Natural killer cell treated with Interleukin-12 subunit alpha and Interleukin-12 subunit beta and Interleukin-15 and Interleukin-18, amount 100 ng/mL, for 72 hours (primary cell): Measurements from ENCODE around the gene PARL. TPM values are rescaled to one million over a fixed set of nuclear protein-coding genes. Genes with fewer than 3 reads are reported as not detected.

Experiments used
- ATAC-seq, 2 donors: fragments of 150-1000 bp; cut with Tn5 transposase in 1 of 2; sonication (Bioruptor Pico), chemical (Tn5 transposase) in 1 of 2; 2 replicates each; pipeline ENCODE4 v1.10.0; 2021
- DNase-seq: peaks from one replicate; pipeline ENCODE4 v3.0.0; 2022; ENCODE audit warnings: low spot score
- H3K27ac Mint-ChIP-seq, 2 donors: 1 replicate in 1 of 2; 2 replicates in 1 of 2; pipeline ENCODE4 v1.8.0; 2022; ENCODE audit warnings: mixed read lengths in 2 of 2, mild to moderate bottlenecking in 1 of 2, moderate library complexity in 1 of 2
- H3K27me3 Mint-ChIP-seq, 2 donors: 1 replicate in 1 of 2; 2 replicates in 1 of 2; pipeline ENCODE4 v1.8.0; 2022; ENCODE audit warnings: mixed read lengths in 2 of 2
- H3K36me3 Mint-ChIP-seq: one replicate; pipeline ENCODE4 v1.8.0; 2022; ENCODE audit warnings: mixed read lengths
- H3K4me1 Mint-ChIP-seq, 2 donors: 1 replicate in 1 of 2; 2 replicates in 1 of 2; pipeline ENCODE4 v1.8.0; 2022; ENCODE audit warnings: low read depth in 2 of 2, mixed read lengths in 2 of 2, mild to moderate bottlenecking in 1 of 2
- H3K4me3 Mint-ChIP-seq: one replicate; pipeline ENCODE4 v1.8.0; 2022; ENCODE audit warnings: mixed read lengths
- H3K9me3 Mint-ChIP-seq: 2 replicates; pipeline ENCODE4 v1.8.0; 2022; ENCODE audit warnings: mixed read lengths
- total RNA-seq, 2 donors: library from RNA; stranded (reverse); gene quantifications; one replicate each; pipeline ENCODE4 v1.2.3, GENCODE V29; 2022

PARL gene
- total RNA-seq, 2 donors from 2014 or later, result 79.3 to 98.7 TPM

DNA sequence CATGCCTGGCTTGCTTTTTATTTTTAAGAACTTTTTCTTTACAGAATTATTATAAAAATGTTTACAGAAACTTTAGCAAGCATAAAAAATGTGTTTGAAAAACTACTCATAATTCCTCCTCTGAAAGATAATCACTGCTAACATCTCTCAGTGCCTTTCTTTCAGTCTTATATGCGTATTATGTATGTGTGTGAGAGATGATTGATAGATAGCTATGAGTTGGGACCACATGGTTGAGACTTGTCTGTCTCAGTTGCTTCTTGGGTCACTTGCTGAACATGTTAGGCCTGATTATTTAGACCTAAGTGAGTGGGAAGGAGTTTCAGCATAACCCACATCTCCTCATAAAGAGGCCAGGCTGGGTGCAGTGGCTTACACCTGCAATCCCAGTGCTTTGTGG is 70.4 kb downstream of the PARL start:
- H3K27me3 Mint-ChIP-seq, result no peaks in the 10 kb centered on the region
- DNase-seq, result no peak
- H3K9me3 Mint-ChIP-seq, result no peaks in the 10 kb centered on the region
- no peak for ATAC-seq
- H3K27ac Mint-ChIP-seq, result no peak overlapping the region
- peaks cover 0 to 7% of the 10 kb centered on the region in 2 donors for H3K4me1 Mint-ChIP-seq
- no peak overlapping the region for H3K4me3 Mint-ChIP-seq
- peaks cover 11% of the 10 kb centered on the region for H3K36me3 Mint-ChIP-seq

GRCh38 chr3:183812761-183813445 is 71.8 kb downstream of the PARL start:
- Mint-ChIP-seq H3K9me3 (no peaks in the 10 kb centered on the region), H3K27ac (no peak overlapping the region), H3K4me1 (peaks cover 0 to 7% of the 10 kb centered on the region in 2 donors), H3K36me3 (peaks cover 16% of the 10 kb centered on the region), H3K4me3 (no peak overlapping the region), H3K27me3 (no peaks in the 10 kb centered on the region)
- no peak for ATAC-seq
- no peak for DNase-seq

- peaks cover 25% of the 10 kb centered on the region for H3K36me3 Mint-ChIP-seq
These were observed 73.0 kb downstream of the PARL start for GRCh38 chr3:183811638-183812037.

GRCh38 chr3:183810643-183811594 is 73.8 kb downstream of the PARL start:
- Mint-ChIP-seq H3K27ac (peak overlapping the region in 1 of 2 donors; percentile 21), H3K27me3 (no peaks in the 10 kb centered on the region), H3K36me3 (peaks cover 27% of the 10 kb centered on the region), H3K4me3 (no peak overlapping the region), H3K9me3 (no peaks in the 10 kb centered on the region), H3K4me1 (peaks cover 0 to 3% of the 10 kb centered on the region in 2 donors)
- ATAC-seq, result no peak
- no peak for DNase-seq

More at GRCh38 chr3:183811638-183812037, 73.0 kb downstream of the PARL start:
- ATAC-seq, result no peak
- Mint-ChIP-seq H3K27me3 (no peaks in the 10 kb centered on the region), H3K9me3 (no peaks in the 10 kb centered on the region), H3K4me1 (peaks cover 0 to 7% of the 10 kb centered on the region in 2 donors), H3K4me3 (no peak overlapping the region), H3K27ac (no peak overlapping the region)
- DNase-seq, result no peak

- H3K36me3 Mint-ChIP-seq, result peaks cover 27% of the 10 kb centered on the region
- ATAC-seq (no peak), DNase-seq (no peak)
- H3K9me3 Mint-ChIP-seq, result no peaks in the 10 kb centered on the region
- H3K27ac Mint-ChIP-seq, result no peak overlapping the region
- H3K27me3 Mint-ChIP-seq, result no peaks in the 10 kb centered on the region
- no peak overlapping the region for H3K4me3 Mint-ChIP-seq
- H3K4me1 Mint-ChIP-seq, result peaks cover 0 to 1% of the 10 kb centered on the region in 2 donors
These were observed 75.4 kb downstream of the PARL start for GRCh38 chr3:183809270-183809669.

GRCh38 chr3:183808355-183808754 is 76.3 kb downstream of the PARL start:
- Mint-ChIP-seq H3K4me3 (no peak overlapping the region), H3K4me1 (no peaks in the 10 kb centered on the region), H3K36me3 (peaks cover 32% of the 10 kb centered on the region), H3K27ac (no peak overlapping the region), H3K9me3 (no peaks in the 10 kb centered on the region), H3K27me3 (no peaks in the 10 kb centered on the region)
- DNase-seq (no peak), ATAC-seq (no peak)

- Mint-ChIP-seq H3K27ac (no peak overlapping the region), H3K27me3 (no peaks in the 10 kb centered on the region), H3K4me1 (no peaks in the 10 kb centered on the region), H3K9me3 (no peaks in the 10 kb centered on the region), H3K4me3 (no peak overlapping the region), H3K36me3 (peaks cover 32% of the 10 kb centered on the region)
- no peak for DNase-seq
- no peak for ATAC-seq
These were observed 76.8 kb downstream of the PARL start for GRCh38 chr3:183807881-183808280.

DNA sequence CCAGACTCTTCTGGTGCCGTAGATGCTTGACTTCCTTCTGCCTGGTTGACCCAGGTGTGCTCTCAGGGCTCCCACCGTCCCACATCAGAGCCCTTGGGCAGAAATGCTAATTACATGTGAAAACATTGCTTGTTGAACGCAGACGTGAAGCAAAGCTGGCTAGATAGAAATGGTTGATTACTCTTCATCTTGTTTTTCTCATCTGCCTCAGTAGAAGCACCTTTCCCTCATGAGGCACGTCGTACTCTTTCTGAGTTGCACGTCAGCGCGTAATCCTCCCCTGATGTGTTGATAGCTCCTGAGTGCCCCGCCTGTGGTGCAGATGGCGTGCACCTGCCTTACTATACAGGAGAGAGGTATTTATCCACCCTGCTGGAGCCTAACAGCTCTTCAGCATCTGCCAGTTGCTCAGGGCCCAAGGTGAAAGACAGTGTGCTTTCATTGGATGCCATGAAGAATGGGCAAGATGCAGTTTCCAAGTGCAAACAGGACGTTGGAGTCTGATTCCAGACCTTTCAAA is 77.4 kb downstream of the PARL start:
- Mint-ChIP-seq H3K27ac (no peak overlapping the region), H3K36me3 (peaks cover 32% of the 10 kb centered on the region), H3K4me1 (no peaks in the 10 kb centered on the region), H3K4me3 (no peak overlapping the region), H3K27me3 (no peaks in the 10 kb centered on the region), H3K9me3 (no peaks in the 10 kb centered on the region)
- ATAC-seq (no peak), DNase-seq (no peak)

- Mint-ChIP-seq H3K9me3 (no peaks in the 10 kb centered on the region), H3K4me1 (no peaks in the 10 kb centered on the region), H3K4me3 (no peak overlapping the region), H3K27me3 (no peaks in the 10 kb centered on the region), H3K27ac (no peak overlapping the region), H3K36me3 (peaks cover 27% of the 10 kb centered on the region)
- DNase-seq (no peak), ATAC-seq (no peak)
These were observed 81.7 kb downstream of the PARL start for GRCh38 chr3:183802989-183803388.

- H3K27me3 Mint-ChIP-seq, result no peaks in the 10 kb centered on the region
- no peak overlapping the region for H3K27ac Mint-ChIP-seq
- peaks cover 17% of the 10 kb centered on the region for H3K36me3 Mint-ChIP-seq
- DNase-seq, result no peak
- H3K4me1 Mint-ChIP-seq, result no peaks in the 10 kb centered on the region
- no peak for ATAC-seq
- no peaks in the 10 kb centered on the region for H3K9me3 Mint-ChIP-seq
- no peak overlapping the region for H3K4me3 Mint-ChIP-seq
These were observed 83.1 kb downstream of the PARL start for GRCh38 chr3:183801601-183802000.

DNA sequence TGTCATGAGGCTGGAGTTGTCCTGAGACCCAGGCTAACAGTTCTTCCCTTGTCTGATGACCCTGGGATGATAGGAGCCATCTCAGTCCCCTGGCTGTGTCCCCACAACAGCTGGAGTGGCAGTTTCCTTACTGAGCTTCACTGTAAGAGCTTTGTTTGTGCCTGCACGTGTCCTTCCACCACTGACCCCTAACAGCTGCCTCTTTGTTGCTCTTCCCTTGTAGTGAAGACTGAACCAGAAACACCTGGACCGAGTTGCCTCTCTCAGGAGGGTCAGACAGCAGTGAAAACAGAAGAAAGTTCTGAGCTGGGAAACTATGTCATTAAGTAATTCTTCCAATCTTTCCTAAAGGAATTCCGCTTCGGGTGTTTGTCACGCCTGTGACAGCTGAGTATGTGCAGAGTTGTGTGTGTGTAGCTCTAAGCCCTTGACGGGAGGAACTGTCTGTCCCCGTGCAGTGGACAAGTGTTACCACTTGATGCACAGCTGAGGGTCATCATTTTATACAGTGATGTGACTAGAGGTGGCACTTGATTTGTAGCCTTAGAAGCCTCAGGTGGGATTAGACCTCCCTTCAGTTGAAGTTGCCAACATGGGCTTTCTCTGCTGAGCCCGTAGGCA is 84.3 kb downstream of the PARL start:
- no peaks in the 10 kb centered on the region for H3K9me3 Mint-ChIP-seq

GRCh38 chr3:183799461-183799860 is 85.2 kb downstream of the PARL start:
- Mint-ChIP-seq H3K4me3 (no peak overlapping the region), H3K36me3 (peaks cover 15% of the 10 kb centered on the region), H3K4me1 (no peaks in the 10 kb centered on the region), H3K27ac (no peak overlapping the region), H3K9me3 (no peaks in the 10 kb centered on the region), H3K27me3 (no peaks in the 10 kb centered on the region)
- DNase-seq, result no peak
- no peak for ATAC-seq

More for the DNA sequence above, 84.3 kb downstream of the PARL start:
- Mint-ChIP-seq H3K36me3 (peaks cover 15% of the 10 kb centered on the region), H3K27ac (no peak overlapping the region), H3K4me1 (no peaks in the 10 kb centered on the region), H3K4me3 (no peak overlapping the region), H3K27me3 (no peaks in the 10 kb centered on the region)
- no peak for ATAC-seq
- no peak for DNase-seq

DNA sequence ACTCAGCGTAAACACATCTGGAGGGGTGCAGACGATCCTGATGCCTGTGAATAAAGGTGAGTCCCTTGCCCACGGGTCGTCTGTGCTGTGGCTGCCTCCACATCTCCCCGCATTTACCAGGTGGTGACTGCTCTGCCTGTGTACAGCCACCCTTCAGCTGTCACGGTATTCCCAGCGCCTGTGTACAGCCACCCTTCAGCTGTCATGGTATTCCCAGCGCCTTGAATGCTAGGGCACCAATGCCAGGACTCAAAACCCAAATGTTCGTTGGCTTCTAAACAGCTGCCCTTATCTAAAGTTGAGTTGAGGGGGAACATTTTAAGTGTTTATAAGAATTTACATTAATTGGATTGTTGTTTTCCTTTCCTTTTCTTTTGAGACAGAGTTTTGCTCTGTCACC is 86.7 kb downstream of the PARL start:
- H3K4me1 Mint-ChIP-seq, result no peaks in the 10 kb centered on the region
- DNase-seq (no peak), ATAC-seq (no peak)
- no peaks in the 10 kb centered on the region for H3K27me3 Mint-ChIP-seq
- H3K4me3 Mint-ChIP-seq, result no peak overlapping the region
- no peaks in the 10 kb centered on the region for H3K9me3 Mint-ChIP-seq
- H3K27ac Mint-ChIP-seq, result no peak overlapping the region
- peaks cover 10% of the 10 kb centered on the region for H3K36me3 Mint-ChIP-seq

- no peaks in the 10 kb centered on the region for H3K27me3 Mint-ChIP-seq
- H3K4me1 Mint-ChIP-seq, result no peaks in the 10 kb centered on the region
- no peak overlapping the region for H3K4me3 Mint-ChIP-seq
- peaks cover 10% of the 10 kb centered on the region for H3K36me3 Mint-ChIP-seq
- no peak overlapping the region for H3K27ac Mint-ChIP-seq
- ATAC-seq (no peak), DNase-seq (no peak)
- no peaks in the 10 kb centered on the region for H3K9me3 Mint-ChIP-seq
These were observed 88.3 kb downstream of the PARL start for GRCh38 chr3:183796372-183796771.
